Measurements from ENCODE around the gene PCBP1.
A peak's percentile ranks its signal among the peaks of the same experiment; 100 is the strongest.
"Not testable (repeated sequence)": the region's sequence is repeated elsewhere in the genome, so short reads cannot be mapped to it uniquely, and the experiment has no call there.

Gene PCBP1

DNA sequence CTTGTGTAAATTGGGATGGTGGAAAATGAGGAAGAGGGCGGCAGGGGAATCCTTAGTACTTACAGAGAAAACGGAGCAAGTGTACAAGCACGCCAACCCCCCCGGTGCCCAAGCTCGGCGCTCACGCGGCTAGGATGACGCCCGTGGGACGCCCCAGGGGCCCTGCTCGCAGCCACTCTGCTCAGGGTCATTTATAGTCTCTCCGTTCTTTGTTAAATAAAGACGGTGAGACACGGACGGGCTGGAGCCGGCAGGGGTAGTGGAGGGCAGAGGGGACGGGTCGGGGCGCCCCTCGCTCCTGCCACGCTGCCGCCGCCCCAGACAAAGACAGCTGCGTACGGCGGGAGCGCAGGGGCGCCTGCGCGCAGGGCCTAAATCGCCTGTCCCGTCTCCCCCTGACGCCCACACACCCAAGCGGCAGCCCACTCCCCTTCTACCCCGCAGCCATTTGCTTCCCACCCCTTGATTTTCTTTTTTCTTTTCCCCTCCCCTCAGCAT, 37.8 kb downstream of the PCBP1 start:
- peak; percentile 72 for DNase-seq (ENCODE audit: low spot score)

- DNase-seq (ENCODE audit: low spot score) = no peak
Observed at GRCh38 chr2:70125498-70125898, 38.2 kb downstream of the PCBP1 start.

DNA sequence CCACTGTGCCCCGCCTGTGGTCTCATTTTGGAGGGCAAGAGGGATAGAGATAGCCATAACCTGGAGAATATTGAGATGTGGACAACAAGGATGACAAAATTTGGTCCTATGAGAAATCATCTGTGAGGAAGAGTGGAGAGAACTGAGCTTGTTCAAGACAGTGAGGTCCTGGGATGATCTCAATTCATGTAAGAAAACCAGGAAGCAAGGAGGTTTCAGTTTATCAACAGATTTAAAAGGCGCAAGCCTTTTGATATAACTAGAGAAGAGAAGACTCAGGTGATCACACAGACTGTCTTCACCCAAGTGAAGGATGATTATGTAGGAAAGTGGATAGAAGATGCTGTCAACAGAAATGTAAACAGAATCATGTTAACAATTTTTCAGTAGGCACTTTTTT, 39.1 kb downstream of the PCBP1 start:
- DNase-seq (ENCODE audit: low spot score) = no peak

DNA sequence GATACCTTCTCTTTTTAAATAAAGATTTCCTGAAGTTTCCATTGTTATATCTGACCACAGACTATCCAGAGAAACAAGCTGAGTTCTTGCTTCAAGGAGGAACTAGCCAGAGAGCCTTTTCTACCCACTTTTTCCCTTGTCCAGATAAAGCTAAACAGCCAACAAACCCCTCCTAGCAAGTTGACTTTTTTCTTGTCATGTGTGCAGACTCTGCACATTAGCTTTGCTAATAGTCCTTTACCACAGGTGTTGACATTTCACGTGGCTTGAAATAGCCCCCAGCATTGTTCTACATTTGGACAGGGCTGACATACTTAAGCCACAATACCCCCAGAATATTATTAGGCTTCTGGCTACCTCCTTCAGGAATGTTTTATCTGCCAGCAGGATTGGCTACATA, 40.7 kb downstream of the PCBP1 start:
- DNase-seq (ENCODE audit: low spot score) = no peak

- not testable (repeated sequence) for DNase-seq (ENCODE audit: low spot score)
Observed at GRCh38 chr2:70131344-70132143, 44.3 kb downstream of the PCBP1 start.

DNA sequence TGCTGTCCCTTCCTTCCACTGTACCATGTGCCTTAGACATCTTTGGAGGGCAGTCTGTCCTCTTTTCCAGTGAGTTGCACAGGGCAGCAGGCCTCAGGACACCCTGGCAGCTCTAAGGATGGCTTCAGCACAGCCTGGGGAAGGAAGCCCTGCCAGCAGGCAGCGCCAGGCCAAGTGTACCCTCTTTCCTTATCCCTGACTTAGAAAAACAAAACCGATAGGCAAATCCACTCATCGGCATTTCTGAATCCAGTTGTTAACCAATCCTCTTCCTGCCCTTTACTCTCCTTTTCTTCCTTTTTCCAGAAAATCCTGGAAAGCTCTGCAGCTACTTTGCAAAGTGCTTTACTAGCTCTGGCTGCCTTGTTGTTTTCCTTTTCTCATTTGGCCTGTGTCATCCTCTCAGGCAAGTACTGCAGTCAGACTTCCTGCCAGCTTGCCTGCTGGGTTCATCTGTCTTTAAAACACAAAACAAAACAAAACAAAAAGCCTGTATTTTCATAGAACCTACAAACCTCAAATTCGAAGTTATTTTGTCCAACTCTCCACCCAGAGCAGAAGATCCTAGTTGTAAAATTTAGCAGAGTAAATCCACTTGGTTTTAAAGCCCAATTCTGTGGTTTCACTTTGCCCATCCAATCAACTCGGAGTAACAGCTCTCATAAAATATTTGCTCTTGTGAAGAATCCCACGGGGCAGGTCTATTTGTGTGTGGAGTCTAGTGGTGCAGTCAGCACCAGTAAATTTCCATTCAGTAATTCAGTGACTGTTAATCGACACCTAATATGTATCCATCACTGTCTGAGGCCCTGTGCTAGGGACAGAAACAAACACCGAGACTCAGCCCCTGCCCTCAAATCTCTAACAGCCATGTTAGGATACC, 45.2 kb downstream of the PCBP1 start:
- peak; percentile 84 for DNase-seq (ENCODE audit: low spot score)

GRCh38 chr2:70133127-70133452, 45.8 kb downstream of the PCBP1 start:
- no peak for DNase-seq (ENCODE audit: low spot score)

GRCh38 chr2:70133491-70134322, 46.4 kb downstream of the PCBP1 start:
- no peak for DNase-seq (ENCODE audit: low spot score)

- not testable (repeated sequence) for DNase-seq (ENCODE audit: low spot score)
Observed at GRCh38 chr2:70134323-70134983, 47.2 kb downstream of the PCBP1 start.
